ENCODE data around the gene ZNF333.

GRCh38 chr19:14672188-14672872 lies 17.5 kb upstream of the ZNF333 start:
- no peak for TF ChIP-seq POLR2AphosphoS5 (IDR thresholded peaks at IDR 0.05; ENCODE audit: low read depth, low read length)
- TF ChIP-seq POLR2A (IDR thresholded peaks at IDR 0.05; ENCODE audit: low read depth, low read length) = no peak
- no peak for TF ChIP-seq TAF1 (IDR thresholded peaks at IDR 0.05; ENCODE audit: borderline replicate concordance, low read depth, low read length)
